H1 (cell line): ENCODE measurements around the gene TMPRSS12. TPM values are rescaled to one million over a fixed set of nuclear protein-coding genes. Genes with fewer than 3 reads are reported as not detected.

Experiments used
- CTCF ChIA-PET: fragments of 300-600 bp; sonication (Branson Sonifier 250); formaldehyde crosslinking; loops from one replicate; lab custom pipeline; 2021; ENCODE audit not compliant: partially characterized antibody; lab: Charles Lee
- POLR2A ChIA-PET: fragments of 300-600 bp; sonication (Branson Sonifier 250); formaldehyde crosslinking; loops from one replicate; lab custom pipeline; 2021; ENCODE audit warnings: inconsistent platforms; ENCODE audit not compliant: partially characterized antibody; lab: Charles Lee
- DNase-seq, 2 experiments: peaks; one replicate each; pipeline versions ENCODE4 v3.0.0 to v3.0.0-alpha.2; 2010 to 2022; ENCODE audit warnings: low spot score in 2 of 2, low read depth in 1 of 2, mixed read lengths in 1 of 2
- FAIRE-seq: peaks from 2 replicates; lab custom pipeline; 2011; peaks lifted over from hg19 to GRCh38; lab: Jason Lieb, UNC
- H2AFZ ChIP-seq: 2 replicates; pipeline ENCODE4 v1.8.1; 2012; ENCODE audit warnings: low read length, inconsistent platforms
- H2AK5ac ChIP-seq: 2 replicates; pipeline ENCODE4 v1.6.1; 2013; ENCODE audit warnings: low read depth, low read length
- H2BK120ac ChIP-seq: replicated peaks from 2 replicates; pipeline ENCODE3; 2013; ENCODE audit warnings: low read depth, low read length, inconsistent platforms
- H2BK12ac ChIP-seq: 2 replicates; pipeline ENCODE4 v1.6.1; 2013; ENCODE audit warnings: low read depth, low read length
- H2BK15ac ChIP-seq: 2 replicates; pipeline ENCODE4 v1.6.1; 2013; ENCODE audit warnings: low read length
- H2BK20ac ChIP-seq: 2 replicates; pipeline ENCODE4 v1.6.1; 2013; ENCODE audit warnings: low read length
- H2BK5ac ChIP-seq: 2 replicates; pipeline ENCODE4 v1.6.1; 2013; ENCODE audit warnings: low read depth, low read length
- H3K14ac ChIP-seq: 2 replicates; pipeline ENCODE4 v1.6.1; 2013; ENCODE audit warnings: inconsistent platforms; ENCODE audit not compliant: insufficient read length
- H3K18ac ChIP-seq: 2 replicates; pipeline ENCODE4 v1.6.1; 2013; ENCODE audit warnings: low read length; ENCODE audit errors: extremely low read depth
- H3K23ac ChIP-seq: 2 replicates; pipeline ENCODE4 v1.6.1; 2013; ENCODE audit warnings: inconsistent platforms; ENCODE audit not compliant: insufficient read length
- H3K23me2 ChIP-seq: 2 replicates; pipeline ENCODE4 v1.6.1; 2013; ENCODE audit warnings: low read depth, low read length
- H3K27ac ChIP-seq: 2 replicates; pipeline ENCODE4 v1.6.1; 2011; ENCODE audit warnings: low read depth, low read length, inconsistent platforms
- H3K27me3 ChIP-seq, 4 experiments: replicated peaks in 1 of 4; 1 replicate in 1 of 4; 2 replicates in 3 of 4; pipeline versions ENCODE4 v1.6.1 to v1.8.1; 2011 to 2013; ENCODE audit warnings: low read length in 3 of 4, mild to moderate bottlenecking in 3 of 4, inconsistent platforms in 2 of 4, mixed read lengths in 2 of 4, moderate library complexity in 1 of 4; ENCODE audit not compliant: control insufficient read depth in 3 of 4, insufficient read depth in 3 of 4; ENCODE audit errors: extremely low read depth in 1 of 4
- H3K36me3 ChIP-seq, 4 experiments: 2 replicates each; pipeline versions ENCODE4 v1.6.1 to v1.8.1; 2011 to 2013; ENCODE audit warnings: mild to moderate bottlenecking in 4 of 4, low read length in 3 of 4, moderate library complexity in 2 of 4, control low read depth in 1 of 4, inconsistent platforms in 1 of 4; ENCODE audit not compliant: insufficient read depth in 4 of 4, control insufficient read depth in 2 of 4
- H3K4ac ChIP-seq: replicated peaks from 2 replicates; pipeline ENCODE3; 2013; ENCODE audit warnings: low read length, low read depth, mixed read lengths, inconsistent platforms; ENCODE audit not compliant: insufficient read length
- H3K4me1 ChIP-seq, 4 experiments: replicated peaks in 1 of 4; 1 replicate in 1 of 4; 2 replicates in 3 of 4; pipeline versions ENCODE4 v1.6.1 to v1.8.1; 2011 to 2013; ENCODE audit warnings: low read length in 3 of 4, inconsistent platforms in 2 of 4, mixed read lengths in 1 of 4; ENCODE audit not compliant: insufficient read depth in 4 of 4, control insufficient read depth in 3 of 4
- H3K4me2 ChIP-seq, 2 experiments: 2 replicates each; pipeline versions ENCODE4 v1.6.1 to v1.8.1; 2011 to 2013; ENCODE audit warnings: low read depth in 2 of 2, low read length in 2 of 2, control low read depth in 1 of 2, inconsistent platforms in 1 of 2, mild to moderate bottlenecking in 1 of 2; ENCODE audit not compliant: insufficient read depth in 1 of 2
- H3K4me3 ChIP-seq, 4 experiments: fragments of 200-600, 300-600 bp in 1 of 4; sonication (generic), shearing (Covaris generic), sonication (Bioruptor Twin) in 1 of 4; 2 replicates each; pipeline versions ENCODE4 v1.5.1 to v1.8.1; 2011 to 2016; ENCODE audit warnings: low read length in 4 of 4, low read depth in 3 of 4, control low read depth in 2 of 4, inconsistent platforms in 2 of 4, mild to moderate bottlenecking in 2 of 4, mixed read lengths in 1 of 4, moderate library complexity in 1 of 4; ENCODE audit not compliant: insufficient read depth in 2 of 4; ENCODE audit errors: extremely low read depth in 1 of 4
- H3K56ac ChIP-seq: replicated peaks from 2 replicates; pipeline ENCODE3; 2013; ENCODE audit warnings: low read depth, mild to moderate bottlenecking, mixed read lengths, low read length, inconsistent platforms; ENCODE audit not compliant: insufficient read length
- H3K79me1 ChIP-seq: 2 replicates; pipeline ENCODE4 v1.6.1; 2013; ENCODE audit warnings: low read depth, low read length, control low read depth
- H3K79me2 ChIP-seq, 2 experiments: 2 replicates each; pipeline versions ENCODE4 v1.6.1 to v1.8.1; 2012 to 2013; ENCODE audit warnings: low read length in 2 of 2, mild to moderate bottlenecking in 2 of 2, inconsistent platforms in 1 of 2; ENCODE audit not compliant: insufficient read depth in 2 of 2, control insufficient read depth in 1 of 2
- H3K9ac ChIP-seq, 4 experiments: replicated peaks in 1 of 4; 1 replicate in 1 of 4; 2 replicates in 3 of 4; pipeline versions ENCODE4 v1.6.1 to v1.8.1; 2011 to 2013; ENCODE audit warnings: low read depth in 3 of 4, low read length in 3 of 4, control low read depth in 2 of 4, mild to moderate bottlenecking in 2 of 4, moderate library complexity in 2 of 4, inconsistent platforms in 1 of 4; ENCODE audit errors: extremely low read depth in 1 of 4
- H3K9me3 ChIP-seq, 2 experiments: 2 replicates each; pipeline versions ENCODE4 v1.6.1 to v1.8.1; 2012 to 2013; ENCODE audit warnings: mild to moderate bottlenecking in 2 of 2, moderate library complexity in 2 of 2, control low read depth in 1 of 2, inconsistent platforms in 1 of 2, low read depth in 1 of 2, low read length in 1 of 2, mixed read lengths in 1 of 2; ENCODE audit not compliant: insufficient read depth in 2 of 2
- H4K20me1 ChIP-seq, 2 experiments: replicated peaks in 1 of 2; 2 replicates each; pipeline versions ENCODE3 to v1.8.1; 2011 to 2013; ENCODE audit warnings: inconsistent platforms in 2 of 2, low read length in 2 of 2, mild to moderate bottlenecking in 1 of 2; ENCODE audit not compliant: insufficient read depth in 2 of 2, control insufficient read depth in 1 of 2
- H4K5ac ChIP-seq: 2 replicates; pipeline ENCODE4 v1.6.1; 2013; ENCODE audit warnings: low read length, low read depth, mixed read lengths, inconsistent platforms; ENCODE audit not compliant: insufficient read length
- H4K8ac ChIP-seq: 2 replicates; pipeline ENCODE4 v1.8.0; 2013; ENCODE audit warnings: mild to moderate bottlenecking, moderate library complexity, low read length, inconsistent platforms; ENCODE audit not compliant: insufficient read depth; ENCODE audit errors: extremely low read depth
- H4K91ac ChIP-seq: replicated peaks from 2 replicates; pipeline ENCODE3; 2013; ENCODE audit warnings: low read length, mixed read lengths, inconsistent platforms; ENCODE audit not compliant: insufficient read length
- BCL11A ChIP-seq, 2 experiments: IDR thresholded peaks; one replicate each; pipeline ENCODE4 v1.6.1; 2011; ENCODE audit warnings: low read depth in 2 of 2, low read length in 2 of 2, mild to moderate bottlenecking in 2 of 2
- CBX8 ChIP-seq: fragments of 300-800, 300-1000 bp; sonication (generic); IDR thresholded peaks from 2 replicates; pipeline ENCODE4 v1.7.1; 2016; ENCODE audit warnings: low read depth, low read length, borderline replicate concordance
- CTBP2 ChIP-seq: IDR thresholded peaks from 2 replicates; pipeline ENCODE4 v1.7.0; 2011; ENCODE audit warnings: borderline replicate concordance, mild to moderate bottlenecking, moderate library complexity, mixed read lengths, low read length; ENCODE audit not compliant: insufficient read depth, insufficient read length
- FOSL1 ChIP-seq: IDR thresholded peaks from 2 replicates; pipeline ENCODE4 v1.6.1; 2011; ENCODE audit warnings: mild to moderate bottlenecking, low read depth, low read length, moderate library complexity; ENCODE audit not compliant: insufficient read depth
- GABPA ChIP-seq: IDR thresholded peaks from 2 replicates; pipeline ENCODE4 v1.6.1; 2011; ENCODE audit warnings: mild to moderate bottlenecking, low read length, moderate library complexity, borderline replicate concordance; ENCODE audit not compliant: insufficient read depth
- GTF2F1 ChIP-seq: IDR thresholded peaks from 2 replicates; pipeline ENCODE4 v1.6.1; 2012; ENCODE audit warnings: low read depth, low read length, improper control_type of control experiment, borderline replicate concordance
- POU5F1 ChIP-seq: IDR thresholded peaks from 2 replicates; pipeline ENCODE4 v1.6.1; 2011; ENCODE audit warnings: low read depth, mild to moderate bottlenecking, low read length, moderate library complexity
- RFX5 ChIP-seq: IDR thresholded peaks from 2 replicates; pipeline ENCODE4 v1.6.1; 2011; ENCODE audit warnings: low read depth, low read length, improper control_type of control experiment, borderline replicate concordance
- SIRT6 ChIP-seq: IDR thresholded peaks from one replicate; pipeline ENCODE4 v1.7.1; 2012; ENCODE audit warnings: low read length, inconsistent platforms
- SRF ChIP-seq: IDR thresholded peaks from 2 replicates; pipeline ENCODE4 v1.6.1; 2011; ENCODE audit warnings: mild to moderate bottlenecking, low read depth, low read length, moderate library complexity
- TBP ChIP-seq: IDR thresholded peaks from 2 replicates; pipeline ENCODE4 v1.6.1; 2011; ENCODE audit warnings: low read depth, low read length, improper control_type of control experiment
- TEAD4 ChIP-seq: IDR thresholded peaks from 2 replicates; pipeline ENCODE4 v1.6.1; 2012; ENCODE audit warnings: low read depth, low read length, inconsistent platforms, mixed read lengths
- ZNF274 ChIP-seq: IDR thresholded peaks from 2 replicates; pipeline ENCODE4 v1.7.0; 2012; ENCODE audit warnings: low read length, borderline replicate concordance; ENCODE audit errors: extremely low read depth
- WGBS, 2 experiments: shearing (Covaris generic) in 1 of 2; methylation state at CpG; one replicate each; pipeline versions ENCODE4 v1.1.6 to v1.1.7; 2013 to 2015; ENCODE audit warnings: low lambda C conversion rate in 2 of 2, mixed read lengths in 2 of 2, inconsistent platforms in 1 of 2, low coverage in 1 of 2, missing lambda C conversion rate in 1 of 2; ENCODE audit not compliant: insufficient replicate concordance in 2 of 2, insufficient coverage in 1 of 2, insufficient read length in 1 of 2; ENCODE audit errors: extremely low coverage in 1 of 2, missing lambda C conversion rate in 1 of 2; 5-methylcytosine and 5-hydroxymethylcytosine counted together
- polyA plus RNA-seq, 7 experiments: library from polyadenylated mRNA; depleted of rRNA in 3 of 7; stranded (reverse) in 5 of 7; unstranded in 2 of 7; fragments of >200 nt in 5 of 7; fragments of 200-250 nt in 2 of 7; gene quantifications; 1 replicate in 5 of 7; 2 replicates in 1 of 7; 4 replicates in 1 of 7; pipeline versions ENCODE4 v1.2.1 to v1.2.3, GENCODE V29; 2011 to 2013; ENCODE audit warnings: missing spikeins in 2 of 7, mixed read lengths in 2 of 7
- total RNA-seq: library from RNA; stranded (reverse); fragmentation: NEBNext Ultra II Directional; extraction: Animal tissue kit (Norgen Biotek cat#: 25700); gene quantifications from 2 replicates; pipeline ENCODE4 v1.2.1, GENCODE V29; 2021

The TMPRSS12 gene
- total and polyA plus RNA-seq, 2 of the 8 experiments (the other 6 are each of a cell fraction or from before 2014, with no cell fraction given), result not detected

GRCh38 chr12:50913224-50913623 is 70.5 kb downstream of the TMPRSS12 start:
- POLR2A ChIA-PET, result interaction anchor here (1.4 kb wide), 1 partner anchor 9 kb away, joined by 3 read pairs; no protein-coding TSS in a partner anchor
- Histone ChIP-seq H3K4ac (no peak overlapping the region), H3K23ac (no peak overlapping the region), H3K79me2 (no peaks in the 10 kb centered on the region), H4K20me1 (no peaks in the 10 kb centered on the region), H3K4me3 (no peak overlapping the region), H2AK5ac (no peak overlapping the region), H4K91ac (no peak overlapping the region), H3K36me3 (peaks cover 0 to 2% (median 0%) of the 10 kb centered on the region in 4 experiments; a peak in 2 of 8 replicates), H4K5ac (no peak overlapping the region), H3K9me3 (peaks cover 37 to 42% of the 10 kb centered on the region in 2 experiments), H2BK20ac (no peak overlapping the region), H3K4me2 (no peak overlapping the region), H4K8ac (no peak overlapping the region), H3K27me3 (no peaks in the 10 kb centered on the region), H2AFZ (no peak overlapping the region), H3K9ac (no peak overlapping the region), H3K14ac (no peak overlapping the region), H2BK120ac (no peak overlapping the region), H3K4me1 (no peaks in the 10 kb centered on the region), H2BK15ac (no peak overlapping the region), H3K18ac (no peak overlapping the region), H2BK5ac (no peak overlapping the region), H3K56ac (no peak overlapping the region), H2BK12ac (no peak overlapping the region), H3K27ac (no peak overlapping the region), H3K79me1 (no peaks in the 10 kb centered on the region), H3K23me2 (no peaks in the 10 kb centered on the region)
- 98% methylated on average over 2 of the region's 2 CpGs; no CpG with 5 or more reads in 1 of the 2 experiments for whole genome bisulfite sequencing, 2 experiments
- TF ChIP-seq BCL11A (IDR thresholded peaks at IDR 0.05; ENCODE audit: low read depth in 2 of 2, low read length in 2 of 2) (no peak), TBP (no peak), FOSL1 (no peak), GTF2F1 (no peak), SRF (no peak), TEAD4 (no peak), ZNF274 (no peak), CTBP2 (no peak), SIRT6 (no peak), RFX5 (no peak), CBX8 (no peak), GABPA (no peak), POU5F1 (no peak)
- CTCF ChIA-PET, result no interaction called here
- FAIRE-seq (no peak), DNase-seq (no peak)
